ENCODE measurements around the gene TCF4. TPM values are rescaled to one million over a fixed set of nuclear protein-coding genes. Genes with fewer than 3 reads are reported as not detected.

TCF4 gene
- total RNA-seq, 1 experiment from 2014 or later, result 104 TPM

GRCh38 chr18:55240978-55241377 lies 347.0 kb downstream of the TCF4 start:
- no peak for DNase-seq (ENCODE audit: low spot score)
- no peak overlapping the region for H3K27ac Mint-ChIP-seq
- no peaks in the 10 kb centered on the region for H3K36me3 Mint-ChIP-seq
- ChIA-PET POLR2A (no interaction called here), CTCF (no interaction called here)
- H3K9me3 Mint-ChIP-seq, result no peaks in the 10 kb centered on the region
- peaks cover 16% of the 10 kb centered on the region for H3K4me1 Mint-ChIP-seq
- no peak overlapping the region for H3K4me3 Mint-ChIP-seq
- ATAC-seq, result no peak
- no peaks in the 10 kb centered on the region for H3K27me3 Mint-ChIP-seq (ENCODE audit: low read depth)
- no peak for TF ChIP-seq PRRX2 (CRISPR knock-in tag; IDR thresholded peaks at IDR 0.05)
- TF ChIP-seq OVOL2 (CRISPR knock-in tag; IDR thresholded peaks at IDR 0.05; ENCODE audit: borderline replicate concordance), result no peak
- no peak for TF ChIP-seq RORB (CRISPR knock-in tag; IDR thresholded peaks at IDR 0.05)
- TF ChIP-seq GTF2I (CRISPR knock-in tag; conservative IDR thresholded peaks at IDR 0.05), result no peak
- no peak for TF ChIP-seq ZNF423 (CRISPR knock-in tag; IDR thresholded peaks at IDR 0.05)

- ChIA-PET CTCF (no interaction called here), POLR2A (no interaction called here)
- ATAC-seq, result no peak
- H3K4me3 Mint-ChIP-seq, result no peak overlapping the region
- no peaks in the 10 kb centered on the region for H3K9me3 Mint-ChIP-seq
- no peaks in the 10 kb centered on the region for H3K27me3 Mint-ChIP-seq (ENCODE audit: low read depth)
- no peaks in the 10 kb centered on the region for H3K36me3 Mint-ChIP-seq
- H3K4me1 Mint-ChIP-seq, result peaks cover 24% of the 10 kb centered on the region
- TF ChIP-seq E2F1 (CRISPR knock-in tag; IDR thresholded peaks at IDR 0.05) (no peak), GTF2I (CRISPR knock-in tag; conservative IDR thresholded peaks at IDR 0.05) (no peak), TEAD4 (CRISPR knock-in tag; IDR thresholded peaks at IDR 0.05) (no peak), NFE2L1 (CRISPR knock-in tag; IDR thresholded peaks at IDR 0.05) (no peak), FOXJ3 (CRISPR knock-in tag; IDR thresholded peaks at IDR 0.05; ENCODE audit: borderline replicate concordance) (no peak), ELF4 (CRISPR knock-in tag; IDR thresholded peaks at IDR 0.05; ENCODE audit: low read depth) (no peak), MXD4 (CRISPR knock-in tag; IDR thresholded peaks at IDR 0.05; ENCODE audit: borderline replicate concordance) (no peak)
- TF ChIP-seq, protein P1, sequence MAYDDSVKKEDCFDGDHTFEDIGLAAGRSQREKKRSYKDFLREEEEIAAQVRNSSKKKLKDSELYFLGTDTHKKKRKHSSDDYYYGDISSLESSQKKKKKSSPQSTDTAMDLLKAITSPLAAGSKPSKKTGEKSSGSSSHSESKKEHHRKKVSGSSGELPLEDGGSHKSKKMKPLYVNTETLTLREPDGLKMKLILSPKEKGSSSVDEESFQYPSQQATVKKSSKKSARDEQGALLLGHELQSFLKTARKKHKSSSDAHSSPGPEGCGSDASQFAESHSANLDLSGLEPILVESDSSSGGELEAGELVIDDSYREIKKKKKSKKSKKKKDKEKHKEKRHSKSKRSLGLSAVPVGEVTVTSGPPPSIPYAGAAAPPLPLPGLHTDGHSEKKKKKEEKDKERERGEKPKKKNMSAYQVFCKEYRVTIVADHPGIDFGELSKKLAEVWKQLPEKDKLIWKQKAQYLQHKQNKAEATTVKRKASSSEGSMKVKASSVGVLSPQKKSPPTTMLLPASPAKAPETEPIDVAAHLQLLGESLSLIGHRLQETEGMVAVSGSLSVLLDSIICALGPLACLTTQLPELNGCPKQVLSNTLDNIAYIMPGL (CRISPR knock-in tag; IDR thresholded peaks at IDR 0.05), result no peak
- no peak overlapping the region for H3K27ac Mint-ChIP-seq
- DNase-seq (ENCODE audit: low spot score), result no peak
Measured at GRCh38 chr18:55239740-55240139, 348.3 kb downstream of the TCF4 start.

DNA sequence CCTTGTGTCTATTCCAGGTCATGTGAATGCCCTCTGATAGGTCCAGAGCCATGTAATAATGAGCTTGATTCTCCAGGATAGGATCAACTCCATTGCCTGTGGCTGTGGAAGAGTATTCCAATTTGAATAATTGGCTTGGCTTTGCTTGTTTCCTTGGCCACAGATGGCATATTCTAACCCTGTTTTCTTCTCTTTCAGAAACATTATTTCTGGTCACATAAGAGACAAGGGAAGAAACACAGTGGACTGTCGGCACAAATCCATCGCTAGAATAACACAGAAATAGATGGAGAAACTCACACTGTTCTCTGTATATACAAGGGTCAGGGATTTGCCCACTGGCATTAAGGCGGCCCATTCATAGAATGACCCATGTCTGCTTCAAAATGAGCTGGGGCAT lies 350.3 kb downstream of the TCF4 start:
- ChIA-PET POLR2A (no interaction called here), CTCF (no interaction called here)
- Mint-ChIP-seq H3K36me3 (peaks cover 16% of the 10 kb centered on the region), H3K4me1 (peaks cover 26% of the 10 kb centered on the region), H3K27ac (no peak overlapping the region; the same call in 1 of the 2 replicates), H3K27me3 (ENCODE audit: low read depth) (no peaks in the 10 kb centered on the region), H3K9me3 (no peaks in the 10 kb centered on the region), H3K4me3 (no peak overlapping the region)
- TF ChIP-seq, protein P2, sequence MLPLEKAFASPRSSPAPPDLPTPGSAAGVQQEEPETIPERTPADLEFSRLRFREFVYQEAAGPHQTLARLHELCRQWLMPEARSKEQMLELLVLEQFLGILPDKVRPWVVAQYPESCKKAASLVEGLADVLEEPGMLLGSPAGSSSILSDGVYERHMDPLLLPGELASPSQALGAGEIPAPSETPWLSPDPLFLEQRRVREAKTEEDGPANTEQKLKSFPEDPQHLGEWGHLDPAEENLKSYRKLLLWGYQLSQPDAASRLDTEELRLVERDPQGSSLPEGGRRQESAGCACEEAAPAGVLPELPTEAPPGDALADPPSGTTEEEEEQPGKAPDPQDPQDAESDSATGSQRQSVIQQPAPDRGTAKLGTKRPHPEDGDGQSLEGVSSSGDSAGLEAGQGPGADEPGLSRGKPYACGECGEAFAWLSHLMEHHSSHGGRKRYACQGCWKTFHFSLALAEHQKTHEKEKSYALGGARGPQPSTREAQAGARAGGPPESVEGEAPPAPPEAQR (CRISPR knock-in tag; IDR thresholded peaks at IDR 0.05), result no peak
- no peak for TF ChIP-seq EMX1 (CRISPR knock-in tag; IDR thresholded peaks at IDR 0.05)
- no peak for TF ChIP-seq ZNF263 (CRISPR knock-in tag; IDR thresholded peaks at IDR 0.05; ENCODE audit: low read depth)
- TF ChIP-seq MAX (CRISPR knock-in tag; IDR thresholded peaks at IDR 0.05), result no peak
- TF ChIP-seq SP1 (CRISPR knock-in tag; conservative IDR thresholded peaks at IDR 0.05), result no peak
- DNase-seq (ENCODE audit: low spot score) (no peak), ATAC-seq (no peak)

All from WTC11 (cell line).